ENCODE data around the gene SAP30L.

The SAP30L gene

GRCh38 chr5:154419236-154419635 is 26.6 kb upstream of the SAP30L start:
- no peak for DNase-seq (ENCODE audit: low read depth)

GRCh38 chr5:154421868-154422267 is 23.9 kb upstream of the SAP30L start:
- DNase-seq (ENCODE audit: low read depth): no peak

- DNase-seq (ENCODE audit: low read depth): no peak
Measured at GRCh38 chr5:154422298-154422697, 23.5 kb upstream of the SAP30L start.

GRCh38 chr5:154428208-154428607 is 17.6 kb upstream of the SAP30L start:
- no peak for DNase-seq (ENCODE audit: low read depth)

- DNase-seq (ENCODE audit: low read depth): no peak
Measured at GRCh38 chr5:154429341-154429740, 16.5 kb upstream of the SAP30L start.

DNA sequence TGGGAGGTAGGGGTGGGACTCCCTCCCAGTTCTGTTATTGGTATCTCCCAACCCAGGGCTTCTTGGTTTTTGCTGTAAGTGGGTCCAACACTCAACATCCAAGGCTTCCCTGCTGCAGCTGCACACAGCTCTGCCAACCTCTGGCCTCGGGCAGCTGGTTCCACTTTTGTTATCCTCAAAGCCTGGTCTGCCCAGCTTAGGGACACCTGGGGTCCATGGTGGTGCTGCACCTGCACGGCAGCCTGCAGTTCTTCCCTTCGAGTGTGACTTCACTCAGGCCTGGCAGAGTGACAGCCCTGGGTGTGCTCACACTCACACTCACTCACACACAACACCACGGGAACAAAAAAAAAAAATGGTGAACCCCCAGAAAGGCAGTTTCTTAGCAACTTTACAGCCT is 15.3 kb upstream of the SAP30L start:
- no peak for DNase-seq (ENCODE audit: low read depth)

DNA sequence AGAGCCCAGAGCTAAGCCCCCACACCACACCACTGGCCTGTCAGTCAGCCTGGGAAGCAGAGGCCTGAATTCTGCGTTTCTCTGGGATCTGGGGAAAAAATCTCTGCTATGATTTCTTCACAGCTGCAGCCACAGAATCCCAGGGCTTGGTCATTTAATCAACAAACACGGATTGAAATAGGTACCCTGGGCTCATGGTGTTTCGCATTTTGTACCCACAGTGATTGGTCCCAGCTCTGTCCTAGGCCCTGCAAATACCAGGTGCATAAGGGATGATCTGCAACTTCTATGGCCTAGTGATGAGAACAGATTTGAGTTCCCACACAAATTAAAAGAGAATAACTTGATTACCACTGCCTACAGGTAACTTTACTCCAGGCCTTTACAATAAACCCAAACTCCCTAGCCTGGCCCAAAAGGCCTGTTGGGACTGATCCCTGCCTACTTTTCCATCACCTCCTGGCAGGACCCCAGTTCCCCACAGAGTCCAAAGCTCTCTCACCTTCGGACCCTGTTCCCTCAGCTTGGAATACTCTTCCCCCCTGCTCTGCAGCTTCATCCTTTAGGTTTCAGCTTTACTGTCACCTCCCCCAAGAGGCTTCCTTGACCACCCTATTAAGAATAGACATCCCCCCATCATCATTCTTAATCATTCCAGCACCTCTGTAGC is 14.7 kb upstream of the SAP30L start:
- no peak for DNase-seq (ENCODE audit: low read depth)

- DNase-seq (ENCODE audit: low read depth): no peak
Measured at GRCh38 chr5:154435226-154435625, 10.6 kb upstream of the SAP30L start.

DNA sequence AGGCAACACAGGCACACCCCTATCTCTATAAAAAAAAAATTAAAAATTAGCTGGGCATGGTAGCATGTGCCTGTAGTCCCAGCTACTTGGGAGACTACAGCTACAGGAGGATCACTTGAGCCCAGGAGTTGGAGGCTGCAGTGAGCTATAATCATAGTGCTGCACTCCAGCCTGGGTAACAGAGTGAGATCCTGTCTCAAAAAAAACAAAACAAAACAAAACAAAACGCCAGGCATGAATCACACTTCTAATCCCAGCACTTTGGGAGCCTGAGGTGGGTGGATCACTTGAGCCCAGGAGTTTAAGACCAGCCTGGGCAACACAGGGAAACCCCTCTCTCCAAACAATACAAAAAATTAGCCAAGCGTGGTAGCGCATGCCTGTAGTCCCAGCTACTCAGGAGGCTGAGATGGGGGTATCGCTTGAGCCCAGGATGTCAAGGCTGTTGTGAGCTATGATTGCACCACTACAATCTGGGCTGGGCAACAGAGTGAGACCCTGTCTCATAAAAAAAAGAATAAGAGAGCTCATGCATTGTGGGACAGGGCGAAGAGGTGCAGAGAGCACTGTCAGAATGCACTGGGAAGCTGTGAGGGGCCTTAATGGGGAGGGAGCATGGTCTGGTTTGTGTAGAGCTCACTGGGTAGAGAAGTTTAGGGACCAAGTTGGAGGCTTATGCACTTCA is 8.4 kb upstream of the SAP30L start:
- no peak for DNase-seq (ENCODE audit: low read depth)

GRCh38 chr5:154440540-154440939 is 5.3 kb upstream of the SAP30L start:
- DNase-seq (ENCODE audit: low read depth): no peak

DNA sequence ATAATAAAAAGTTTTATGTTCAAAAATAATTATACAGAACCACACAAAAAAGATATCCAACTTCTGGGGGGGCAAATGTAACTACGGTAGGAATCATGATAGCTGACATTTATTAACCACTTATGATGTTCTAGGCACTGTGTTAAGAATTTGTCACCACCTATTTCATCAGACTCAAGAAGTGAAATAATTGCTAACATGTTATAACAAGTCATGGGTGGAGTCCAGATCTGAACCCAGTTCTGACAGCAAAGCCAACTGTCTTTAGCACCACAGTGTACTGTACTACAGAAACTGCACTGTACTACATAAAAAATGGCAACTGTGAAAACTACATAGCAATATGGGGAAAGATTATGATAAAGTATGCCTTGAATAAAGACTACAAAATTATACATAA is 3.0 kb upstream of the SAP30L start:
- DNase-seq (ENCODE audit: low read depth): no peak

GRCh38 chr5:154444556-154445421 is 1.0 kb upstream of the SAP30L start:
- DNase-seq (ENCODE audit: low read depth): no peak

GRCh38 chr5:154446195-154447088 is 645 bp downstream of the SAP30L start:
- DNase-seq (ENCODE audit: low read depth): peak; percentile 36

DNA sequence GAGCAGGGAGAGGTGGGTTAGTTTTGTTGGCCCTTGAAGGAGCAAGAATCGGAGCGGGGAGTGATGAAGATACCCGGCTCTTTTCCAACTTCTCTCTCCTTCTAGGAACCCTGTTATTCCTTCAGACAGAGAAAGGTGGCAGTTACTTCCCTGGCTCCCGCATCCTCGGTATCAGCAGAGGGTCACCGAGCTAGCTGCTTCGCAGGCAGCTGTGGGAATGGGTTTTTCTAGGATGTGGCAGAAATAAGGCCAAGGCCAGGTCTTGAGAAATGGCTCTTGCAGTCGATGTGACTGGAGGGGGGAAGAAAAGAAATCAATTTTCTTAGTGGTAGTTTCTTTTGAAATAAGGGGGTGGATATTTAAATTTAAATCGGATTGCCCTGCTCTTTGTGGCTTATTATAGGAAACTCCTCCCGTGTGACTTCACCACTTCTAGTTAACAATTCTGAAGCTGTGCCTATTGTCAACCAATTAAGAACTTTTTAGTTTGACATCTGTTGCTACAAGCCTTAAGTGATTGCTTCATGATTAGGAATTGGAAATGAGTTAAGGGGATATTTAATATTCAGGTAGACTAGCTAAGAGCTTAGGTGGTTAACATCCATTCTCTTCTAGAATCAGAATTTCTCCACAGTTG is 1.4 kb downstream of the SAP30L start:
- no peak for DNase-seq (ENCODE audit: low read depth)

DNA sequence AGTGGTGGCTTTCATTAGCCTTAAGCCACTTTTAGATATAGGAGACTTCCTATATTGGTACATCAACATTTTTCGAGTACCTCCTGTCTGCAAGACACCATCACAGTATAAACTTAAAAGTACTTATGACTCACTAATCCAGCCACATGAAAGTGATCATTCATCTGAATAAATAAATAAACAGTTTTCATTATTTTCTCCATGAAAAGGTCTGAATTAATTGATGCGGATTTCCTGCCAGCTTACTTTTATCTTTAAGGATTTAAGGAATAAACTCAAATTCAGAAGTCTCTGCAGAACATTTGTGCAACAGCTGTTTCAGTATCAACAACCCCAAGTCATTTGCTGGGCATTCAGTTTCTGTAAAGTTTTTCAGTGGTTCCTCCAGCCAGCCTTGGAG is 4.0 kb downstream of the SAP30L start:
- peak; percentile 15 for DNase-seq (ENCODE audit: low read depth)

GRCh38 chr5:154451957-154452356 is 6.2 kb downstream of the SAP30L start:
- DNase-seq (ENCODE audit: low read depth): no peak

GRCh38 chr5:154455585-154455984 is 9.8 kb downstream of the SAP30L start:
- DNase-seq (ENCODE audit: low read depth): no peak

DNA sequence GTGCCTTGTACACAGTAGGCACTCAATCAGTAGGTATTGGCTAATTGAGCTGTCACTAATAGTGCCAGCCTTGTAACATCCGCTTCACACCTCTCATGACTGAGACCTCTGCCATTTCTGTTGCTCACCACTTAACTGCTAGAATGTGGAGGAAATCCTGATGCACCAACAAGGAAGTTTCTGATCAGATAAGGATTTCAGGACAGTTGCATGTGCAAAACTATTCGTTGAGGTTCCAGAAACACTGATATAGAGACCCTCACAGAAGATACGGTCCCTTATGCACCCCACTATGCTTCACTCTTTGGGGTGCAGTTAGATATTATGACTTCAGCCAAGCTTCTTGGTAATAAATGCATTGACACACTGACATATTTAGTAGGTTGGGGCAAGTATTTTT is 10.7 kb downstream of the SAP30L start:
- no peak for DNase-seq (ENCODE audit: low read depth)

- no peak for DNase-seq (ENCODE audit: low read depth)
Measured at GRCh38 chr5:154459015-154459414, 13.2 kb downstream of the SAP30L start.

DNA sequence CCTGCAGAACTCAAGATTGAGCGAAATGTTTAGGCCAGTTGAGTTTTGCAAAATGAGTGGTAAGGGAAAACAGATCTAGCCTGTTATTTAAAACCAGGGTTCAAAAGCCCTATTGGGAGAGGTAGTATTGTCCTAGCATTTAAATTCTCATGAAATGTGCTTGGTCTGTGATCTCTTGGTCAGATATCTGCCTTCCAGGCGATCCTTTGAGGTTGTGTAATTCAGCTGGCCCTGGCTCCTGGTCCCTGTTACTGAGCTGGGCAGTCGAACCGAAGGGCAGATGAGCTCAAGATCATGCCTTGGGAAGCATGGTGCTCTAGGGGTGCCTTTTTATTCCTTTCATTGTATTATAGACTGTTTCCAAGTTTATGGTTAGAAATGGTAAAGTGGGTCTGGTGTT is 14.4 kb downstream of the SAP30L start:
- no peak for DNase-seq (ENCODE audit: low read depth)

- DNase-seq (ENCODE audit: low read depth): peak; percentile 35
Measured at GRCh38 chr5:154461531-154461930, 15.7 kb downstream of the SAP30L start.
